NCI-H1417 (cell line): Measurements from ENCODE around the gene VEZT.
A peak's percentile ranks its signal among the peaks of the same experiment; 100 is the strongest.
"Not testable (repeated sequence)": the region's sequence is repeated elsewhere in the genome, so short reads cannot be mapped to it uniquely, and the experiment has no call there.

ENCODE experiments used
- DNase-seq, 3 experiments: peaks; one replicate each; lab custom pipeline; 2025; lab: John Stamatoyannopoulos, UW

Gene VEZT

GRCh38 chr12:95224202-95225170 is 6.9 kb downstream of the VEZT start:
- no peak for DNase-seq

GRCh38 chr12:95225645-95226212 is 8.1 kb downstream of the VEZT start:
- DNase-seq: no peak

- no peak for DNase-seq
Observed at GRCh38 chr12:95227818-95228356, 10.3 kb downstream of the VEZT start.

GRCh38 chr12:95228617-95229016 is 11.0 kb downstream of the VEZT start:
- no peak for DNase-seq

- no peak for DNase-seq
Observed at GRCh38 chr12:95229636-95230035, 12.0 kb downstream of the VEZT start.

- DNase-seq: no peak
Observed at GRCh38 chr12:95230313-95230712, 12.7 kb downstream of the VEZT start.

- DNase-seq: no peak
Observed at GRCh38 chr12:95231190-95231589, 13.6 kb downstream of the VEZT start.

- not testable (repeated sequence) for DNase-seq
Observed at GRCh38 chr12:95234187-95234586, 16.6 kb downstream of the VEZT start.

GRCh38 chr12:95235621-95236020 is 18.0 kb downstream of the VEZT start:
- not testable (repeated sequence) for DNase-seq

- DNase-seq: no peak
Observed at GRCh38 chr12:95237315-95237714, 19.7 kb downstream of the VEZT start.

- DNase-seq: no peak
Observed at GRCh38 chr12:95238150-95238549, 20.5 kb downstream of the VEZT start.

- DNase-seq: no peak
Observed at GRCh38 chr12:95239216-95239615, 21.6 kb downstream of the VEZT start.

GRCh38 chr12:95239835-95240234 is 22.2 kb downstream of the VEZT start:
- DNase-seq: not testable (repeated sequence)

- no peak for DNase-seq
Observed at GRCh38 chr12:95240556-95240955, 22.9 kb downstream of the VEZT start.

- not testable (repeated sequence) for DNase-seq
Observed at GRCh38 chr12:95241138-95241537, 23.5 kb downstream of the VEZT start.

- DNase-seq: no peak
Observed at GRCh38 chr12:95241761-95242506, 24.3 kb downstream of the VEZT start.

GRCh38 chr12:95243497-95244183 is 26.0 kb downstream of the VEZT start:
- DNase-seq: peak in 1 of 3 experiments; percentile 53

- no peak for DNase-seq
Observed at GRCh38 chr12:95244350-95244749, 26.7 kb downstream of the VEZT start.

GRCh38 chr12:95248095-95248494 is 30.5 kb downstream of the VEZT start:
- DNase-seq: no peak

- DNase-seq: no peak
Observed at GRCh38 chr12:95248604-95249360, 31.2 kb downstream of the VEZT start.

GRCh38 chr12:95253386-95253785 is 35.8 kb downstream of the VEZT start:
- DNase-seq: peak in 1 of 3 experiments; percentile 15
